Activated CD8-positive, alpha-beta T cell treated with anti-CD3 and anti-CD28 coated beads for 36 hours (primary cell): ENCODE measurements around the gene L2HGDH. TPM values are rescaled to one million over a fixed set of nuclear protein-coding genes. Genes with fewer than 3 reads are reported as not detected.
A peak's percentile ranks its signal among the peaks of the same experiment; 100 is the strongest.

Experiments
- ATAC-seq: fragments of 200-7000 bp; cut with Tn5 transposase; one replicate; pipeline ENCODE4 v1.10.0; 2021; ENCODE audit warnings: mild to moderate bottlenecking, moderate library complexity
- CTCF ChIA-PET: fragments of 350-600 bp; sonication (Branson Sonifier 250); formaldehyde crosslinking; loops from one replicate; lab custom pipeline; 2021; ENCODE audit warnings: antibody characterized with exemption; lab: Charles Lee
- POLR2A ChIA-PET: fragments of 350-600 bp; sonication (Branson Sonifier 250); formaldehyde crosslinking; loops from one replicate; lab custom pipeline; 2021; ENCODE audit warnings: antibody characterized with exemption; lab: Charles Lee
- DNase-seq: peaks from one replicate; pipeline ENCODE4 v3.0.0-alpha.2; 2020
- H3K27ac Mint-ChIP-seq: one replicate; pipeline ENCODE4 v1.8.0; 2021; ENCODE audit warnings: mild to moderate bottlenecking, mixed read lengths
- H3K27me3 Mint-ChIP-seq: one replicate; pipeline ENCODE4 v1.8.0; 2021; ENCODE audit warnings: mixed read lengths
- H3K36me3 Mint-ChIP-seq: one replicate; pipeline ENCODE4 v1.8.0; 2021; ENCODE audit warnings: low read depth, mixed read lengths
- H3K4me1 Mint-ChIP-seq: one replicate; pipeline ENCODE4 v1.8.0; 2021; ENCODE audit warnings: low read depth, mixed read lengths
- H3K4me3 Mint-ChIP-seq: one replicate; pipeline ENCODE4 v1.8.0; 2021; ENCODE audit warnings: mild to moderate bottlenecking, moderate library complexity, mixed read lengths
- H3K9me3 Mint-ChIP-seq: one replicate; pipeline ENCODE4 v1.8.0; 2021; ENCODE audit warnings: mixed read lengths
- intact Hi-C: fragments of 100-400 bp; cut with micrococcal nuclease; formaldehyde crosslinking; loops from one replicate; pipeline ENCODE4 v1.10.0; 2022
- total RNA-seq, 2 experiments: library from RNA; stranded (reverse); gene quantifications; one replicate each; pipeline ENCODE4 v1.2.3, GENCODE V29; 2021
- TF ChIP-seq, protein P1 (sequence below): fragments of 200-600 bp; IDR thresholded peaks from one replicate; pipeline ENCODE4 v1.8.0; 2022; ENCODE audit warnings: antibody characterized with exemption, mild to moderate bottlenecking

The L2HGDH gene
- total RNA-seq, 2 experiments from 2014 or later, result 18.4 to 18.8 TPM

- POLR2A ChIA-PET, result interaction anchor here (0.7 kb wide), 1 partner anchor 520 kb away, joined by 3 read pairs; no protein-coding TSS in a partner anchor
- Mint-ChIP-seq H3K27ac (peak overlapping the region; percentile 91), H3K36me3 (peaks cover 8% of the 10 kb centered on the region), H3K27me3 (no peaks in the 10 kb centered on the region), H3K4me1 (peaks cover 43% of the 10 kb centered on the region), H3K4me3 (peak overlapping the region; percentile 84), H3K9me3 (peaks cover 7% of the 10 kb centered on the region)
- intact Hi-C loops, result loop anchor here (5.0 kb wide), 2 partner anchors 82 to 368 kb away; partner anchors contain the start of genes DMAC2L and L2HGDH
- CTCF ChIA-PET, result no interaction called here
- DNase-seq (peak; percentile 48), ATAC-seq (no peak)
- TF ChIP-seq, protein P1, sequence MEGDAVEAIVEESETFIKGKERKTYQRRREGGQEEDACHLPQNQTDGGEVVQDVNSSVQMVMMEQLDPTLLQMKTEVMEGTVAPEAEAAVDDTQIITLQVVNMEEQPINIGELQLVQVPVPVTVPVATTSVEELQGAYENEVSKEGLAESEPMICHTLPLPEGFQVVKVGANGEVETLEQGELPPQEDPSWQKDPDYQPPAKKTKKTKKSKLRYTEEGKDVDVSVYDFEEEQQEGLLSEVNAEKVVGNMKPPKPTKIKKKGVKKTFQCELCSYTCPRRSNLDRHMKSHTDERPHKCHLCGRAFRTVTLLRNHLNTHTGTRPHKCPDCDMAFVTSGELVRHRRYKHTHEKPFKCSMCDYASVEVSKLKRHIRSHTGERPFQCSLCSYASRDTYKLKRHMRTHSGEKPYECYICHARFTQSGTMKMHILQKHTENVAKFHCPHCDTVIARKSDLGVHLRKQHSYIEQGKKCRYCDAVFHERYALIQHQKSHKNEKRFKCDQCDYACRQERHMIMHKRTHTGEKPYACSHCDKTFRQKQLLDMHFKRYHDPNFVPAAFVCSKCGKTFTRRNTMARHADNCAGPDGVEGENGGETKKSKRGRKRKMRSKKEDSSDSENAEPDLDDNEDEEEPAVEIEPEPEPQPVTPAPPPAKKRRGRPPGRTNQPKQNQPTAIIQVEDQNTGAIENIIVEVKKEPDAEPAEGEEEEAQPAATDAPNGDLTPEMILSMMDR, result no peak
These were observed 81.7 kb downstream of the L2HGDH start for GRCh38 chr14:50230401-50230700.

GRCh38 chr14:50229681-50230080 lies 82.3 kb downstream of the L2HGDH start:
- Mint-ChIP-seq H3K4me1 (peaks cover 46% of the 10 kb centered on the region), H3K27ac (no peak overlapping the region), H3K4me3 (peak overlapping the region; percentile 84), H3K27me3 (no peaks in the 10 kb centered on the region), H3K36me3 (peaks cover 6% of the 10 kb centered on the region), H3K9me3 (peaks cover 2% of the 10 kb centered on the region)
- ATAC-seq (no peak), DNase-seq (no peak)
- ChIA-PET POLR2A (interaction anchor here (0.7 kb wide), 1 partner anchor 519 kb away, joined by 3 read pairs; no protein-coding TSS in a partner anchor), CTCF (interaction anchor here (0.9 kb wide), 1 partner anchor 9 kb away, joined by 3 read pairs; no protein-coding TSS in a partner anchor)
- intact Hi-C loops, result loop anchor here (5.0 kb wide), 2 partner anchors 83 to 367 kb away; partner anchors contain the start of genes DMAC2L and L2HGDH
- TF ChIP-seq, protein P1, result no peak

DNA sequence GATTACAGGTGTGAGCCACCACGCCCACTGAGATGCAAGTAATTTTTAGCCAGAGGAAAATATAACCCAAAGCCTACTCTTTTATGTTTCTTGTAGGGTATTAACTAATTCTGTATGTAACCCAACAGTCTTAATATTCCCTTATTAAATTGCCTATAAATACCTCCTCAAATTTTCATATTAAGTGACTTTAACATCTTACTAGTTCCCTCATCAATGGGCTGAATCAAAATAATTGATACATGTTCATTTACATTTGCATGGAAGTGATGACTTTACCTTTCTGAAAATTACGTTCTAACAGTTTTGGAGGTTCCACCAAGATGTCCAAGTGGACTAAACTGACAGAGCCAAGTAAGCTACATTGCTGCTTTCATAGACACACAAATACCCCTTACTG lies 83.7 kb downstream of the L2HGDH start:
- no peak overlapping the region for H3K4me3 Mint-ChIP-seq
- ChIA-PET POLR2A (interaction anchor here (0.7 to 0.8 kb wide), 3 partner anchors 10 to 87 kb away, joined by 3 to 8 read pairs (median 3); no protein-coding TSS in a partner anchor), CTCF (no interaction called here)
- H3K27ac Mint-ChIP-seq, result no peak overlapping the region
- peaks cover 10% of the 10 kb centered on the region for H3K36me3 Mint-ChIP-seq
- no peak for ATAC-seq
- DNase-seq, result no peak
- peaks cover 43% of the 10 kb centered on the region for H3K4me1 Mint-ChIP-seq
- no peaks in the 10 kb centered on the region for H3K27me3 Mint-ChIP-seq
- H3K9me3 Mint-ChIP-seq, result peaks cover 2% of the 10 kb centered on the region
- TF ChIP-seq, protein P1, result no peak
- intact Hi-C loops, result no loop called here

- CTCF ChIA-PET, result no interaction called here
- POLR2A ChIA-PET, result no interaction called here
- TF ChIP-seq, protein P1, result no peak
These were observed 86.1 kb downstream of the L2HGDH start for GRCh38 chr14:50225974-50226297.

GRCh38 chr14:50225067-50225973 lies 86.7 kb downstream of the L2HGDH start:
- ChIA-PET POLR2A (interaction anchor here (0.6 kb wide), 1 partner anchor 82 kb away, joined by 4 read pairs; no protein-coding TSS in a partner anchor), CTCF (interaction anchor here (0.6 kb wide), 1 partner anchor 265 kb away, joined by 4 read pairs; no protein-coding TSS in a partner anchor)
- peaks cover 51% of the 10 kb centered on the region for H3K4me1 Mint-ChIP-seq
- ATAC-seq (no peak), DNase-seq (no peak)
- intact Hi-C loops, result no loop called here
- TF ChIP-seq, protein P1, result no peak
- H3K9me3 Mint-ChIP-seq, result peaks cover 2% of the 10 kb centered on the region
- H3K36me3 Mint-ChIP-seq, result peaks cover 16% of the 10 kb centered on the region
- no peak overlapping the region for H3K27ac Mint-ChIP-seq
- H3K4me3 Mint-ChIP-seq, result no peak overlapping the region
- no peaks in the 10 kb centered on the region for H3K27me3 Mint-ChIP-seq

More at GRCh38 chr14:50225974-50226297, 86.1 kb downstream of the L2HGDH start:
- peaks cover 16% of the 10 kb centered on the region for H3K36me3 Mint-ChIP-seq
- H3K9me3 Mint-ChIP-seq, result peaks cover 2% of the 10 kb centered on the region
- ATAC-seq (no peak), DNase-seq (no peak)
- peaks cover 50% of the 10 kb centered on the region for H3K4me1 Mint-ChIP-seq
- intact Hi-C loops, result no loop called here
- no peak overlapping the region for H3K4me3 Mint-ChIP-seq
- H3K27me3 Mint-ChIP-seq, result no peaks in the 10 kb centered on the region
- no peak overlapping the region for H3K27ac Mint-ChIP-seq
